NT2/D1 (cell line): ENCODE measurements around the gene MITF.

Experiments used
- DNase-seq: peaks from one replicate; pipeline ENCODE4 v3.0.0-alpha.2; 2011; ENCODE audit warnings: low read depth, low spot score
- H3K27me3 ChIP-seq: 2 replicates; pipeline ENCODE4 v1.6.0; 2011; ENCODE audit warnings: mild to moderate bottlenecking; ENCODE audit not compliant: insufficient read length, insufficient read depth
- H3K36me3 ChIP-seq: 2 replicates; pipeline ENCODE4 v1.6.1; 2011; ENCODE audit warnings: mild to moderate bottlenecking, low read length, mixed read lengths; ENCODE audit not compliant: insufficient read depth, insufficient read length
- H3K4me1 ChIP-seq: 2 replicates; pipeline ENCODE4 v1.5.1; 2011; ENCODE audit not compliant: insufficient read depth, insufficient read length
- H3K4me3 ChIP-seq: 2 replicates; pipeline ENCODE4 v1.5.1; 2011; ENCODE audit warnings: low read depth; ENCODE audit not compliant: insufficient read length
- H3K9ac ChIP-seq: 2 replicates; pipeline ENCODE4 v1.6.0; 2011; ENCODE audit warnings: low read depth; ENCODE audit not compliant: insufficient read length
- H3K9me3 ChIP-seq: 2 replicates; pipeline ENCODE4 v1.5.1; 2011; ENCODE audit warnings: mild to moderate bottlenecking, low read length; ENCODE audit not compliant: insufficient read depth
- SUZ12 ChIP-seq: IDR thresholded peaks from 2 replicates; pipeline ENCODE4 v1.6.1; 2011; ENCODE audit not compliant: insufficient read length, insufficient read depth; ENCODE audit errors: extremely low read depth
- YY1 ChIP-seq: IDR thresholded peaks from 2 replicates; pipeline ENCODE4 v1.6.1; 2011; ENCODE audit not compliant: insufficient read length, insufficient read depth
- ZNF274 ChIP-seq: IDR thresholded peaks from 2 replicates; pipeline ENCODE4 v1.6.1; 2011; ENCODE audit warnings: mild to moderate bottlenecking, low read depth, low read length

Gene MITF

GRCh38 chr3:69725994-69726571 is 13.2 kb upstream of the MITF start:
- no peaks in the 10 kb centered on the region for H3K27me3 ChIP-seq
- H3K9ac ChIP-seq: no peak overlapping the region
- H3K36me3 ChIP-seq: no peaks in the 10 kb centered on the region
- no peaks in the 10 kb centered on the region for H3K9me3 ChIP-seq
- no peak overlapping the region for H3K4me3 ChIP-seq
- TF ChIP-seq YY1 (no peak), ZNF274 (no peak), SUZ12 (no peak)
- H3K4me1 ChIP-seq: no peaks in the 10 kb centered on the region
- no peak for DNase-seq

- H3K9ac ChIP-seq: no peak overlapping the region
- no peaks in the 10 kb centered on the region for H3K4me1 ChIP-seq
- no peaks in the 10 kb centered on the region for H3K9me3 ChIP-seq
- H3K36me3 ChIP-seq: no peaks in the 10 kb centered on the region
- TF ChIP-seq SUZ12: no peak
- TF ChIP-seq ZNF274: no peak
- no peak for TF ChIP-seq YY1
- H3K4me3 ChIP-seq: no peak overlapping the region
- H3K27me3 ChIP-seq: no peaks in the 10 kb centered on the region
- no peak for DNase-seq
Measured at GRCh38 chr3:69729147-69729919, 9.9 kb upstream of the MITF start.

DNA sequence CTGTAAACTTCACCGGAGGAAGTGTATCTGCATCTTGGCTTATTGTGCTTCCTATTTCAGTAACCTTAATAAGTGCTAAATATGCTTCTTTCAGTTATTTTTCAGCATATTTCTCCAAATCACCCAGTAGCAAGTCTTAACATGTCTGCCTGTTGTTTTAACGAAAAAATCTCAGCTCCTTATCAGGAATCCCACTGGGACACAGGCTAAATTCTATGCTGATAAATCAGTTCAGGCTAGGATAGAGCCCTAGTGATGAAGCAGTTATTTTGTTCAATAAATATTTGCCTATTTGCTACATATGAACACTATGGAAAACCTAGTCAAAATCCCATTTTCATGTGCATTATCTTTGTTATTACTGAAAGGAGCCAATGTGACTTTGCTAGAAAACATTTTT is 8.2 kb upstream of the MITF start:
- TF ChIP-seq ZNF274 (no peak), SUZ12 (no peak), YY1 (no peak)

DNA sequence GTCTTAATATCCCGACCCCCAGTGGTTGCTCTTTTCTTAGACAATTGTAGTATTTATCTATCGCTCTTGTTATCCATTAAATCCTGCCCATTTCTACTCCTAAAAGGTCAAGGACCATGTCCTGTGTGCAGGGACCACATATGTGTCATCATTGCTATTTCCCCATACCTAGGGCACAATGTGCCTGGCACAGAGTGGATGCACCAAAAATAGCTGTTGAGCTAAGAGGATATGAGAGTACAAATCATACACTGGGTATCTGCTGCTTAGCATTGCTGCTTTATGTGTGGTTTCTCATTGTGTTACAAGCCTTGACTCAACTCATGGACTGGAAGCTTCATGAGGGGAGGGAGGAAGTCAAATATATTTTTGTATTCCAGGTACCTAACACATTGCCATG is 3.4 kb upstream of the MITF start:
- H3K36me3 ChIP-seq: no peaks in the 10 kb centered on the region
- peaks cover 47% of the 10 kb centered on the region for H3K27me3 ChIP-seq
- H3K9me3 ChIP-seq: no peaks in the 10 kb centered on the region
- no peak overlapping the region for H3K9ac ChIP-seq
- DNase-seq: no peak
- TF ChIP-seq ZNF274: no peak
- TF ChIP-seq YY1: no peak
- no peak for TF ChIP-seq SUZ12
- H3K4me1 ChIP-seq: no peaks in the 10 kb centered on the region
- H3K4me3 ChIP-seq: no peak overlapping the region

More for the DNA sequence above, 8.2 kb upstream of the MITF start:
- Histone ChIP-seq H3K36me3 (no peaks in the 10 kb centered on the region), H3K4me1 (no peaks in the 10 kb centered on the region), H3K27me3 (peaks cover 4% of the 10 kb centered on the region), H3K9ac (no peak overlapping the region), H3K9me3 (no peaks in the 10 kb centered on the region), H3K4me3 (no peak overlapping the region)
- DNase-seq: no peak

DNA sequence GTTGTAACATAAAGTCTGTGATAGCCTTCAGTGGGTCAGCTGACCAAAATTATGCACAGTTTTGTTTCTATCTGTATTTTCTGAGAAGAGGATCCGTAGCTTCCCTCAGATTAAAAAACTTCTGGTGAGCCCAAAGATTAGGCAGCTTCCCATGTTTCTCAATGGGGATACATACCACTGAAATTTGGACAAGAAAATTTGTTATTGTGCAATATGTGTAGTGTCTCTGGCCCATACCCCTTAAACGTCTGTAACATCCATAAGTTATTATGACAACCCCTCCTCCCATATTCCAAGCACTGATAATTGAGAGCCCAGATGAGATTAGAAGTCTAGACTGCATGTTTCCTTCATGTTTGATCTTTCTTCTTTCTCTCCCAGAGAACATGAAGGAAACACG is 1.9 kb upstream of the MITF start:
- Histone ChIP-seq H3K27me3 (peaks cover 61% of the 10 kb centered on the region), H3K4me3 (no peak overlapping the region), H3K9me3 (no peaks in the 10 kb centered on the region), H3K9ac (no peak overlapping the region), H3K4me1 (no peaks in the 10 kb centered on the region), H3K36me3 (no peaks in the 10 kb centered on the region)
- TF ChIP-seq SUZ12 (no peak), YY1 (no peak), ZNF274 (no peak)
- DNase-seq: no peak

DNA sequence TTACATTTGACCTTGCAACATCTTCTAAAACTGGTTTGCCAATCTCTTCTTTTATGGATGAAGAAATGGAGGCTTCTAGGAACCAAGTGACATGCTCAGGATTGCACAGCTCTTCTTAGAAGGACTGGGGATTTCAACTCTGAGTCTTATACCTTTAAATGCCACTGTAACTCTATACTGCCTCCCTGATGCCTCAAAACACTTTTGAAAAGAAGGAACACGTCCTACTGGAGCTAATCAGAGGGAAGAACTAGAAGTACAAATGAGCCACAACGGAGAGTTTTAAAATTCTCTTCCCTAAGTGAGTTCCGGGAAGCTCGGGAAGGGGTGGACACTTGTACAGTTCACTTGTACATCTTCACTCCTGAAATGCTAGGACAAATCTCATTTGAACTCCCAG is 949 bp upstream of the MITF start:
- no peaks in the 10 kb centered on the region for H3K4me1 ChIP-seq
- no peak for DNase-seq
- H3K9me3 ChIP-seq: no peaks in the 10 kb centered on the region
- peak overlapping the region; percentile 55 for H3K4me3 ChIP-seq
- TF ChIP-seq SUZ12 (no peak), ZNF274 (no peak), YY1 (no peak)
- H3K9ac ChIP-seq: peak overlapping the region; percentile 23
- H3K36me3 ChIP-seq: no peaks in the 10 kb centered on the region
- H3K27me3 ChIP-seq: peaks cover 61% of the 10 kb centered on the region

DNA sequence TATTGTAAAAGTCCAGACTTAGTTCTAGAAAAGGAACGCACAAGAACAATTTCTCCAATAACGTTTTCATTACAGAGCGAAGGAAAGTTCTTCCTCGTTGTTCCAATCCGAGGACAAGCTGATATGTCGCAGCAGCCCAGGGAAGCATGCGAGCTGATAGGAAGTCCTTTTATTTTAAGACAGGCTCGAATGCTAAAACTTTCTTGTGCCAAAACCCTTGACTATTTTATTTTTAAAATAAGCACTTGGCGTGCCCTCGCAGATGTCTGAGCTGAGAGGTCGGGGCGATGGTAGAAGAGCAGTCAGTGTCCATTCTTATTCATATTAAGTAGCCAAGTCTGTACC is 433 bp upstream of the MITF start:
- no peaks in the 10 kb centered on the region for H3K4me1 ChIP-seq
- no peak for DNase-seq
- TF ChIP-seq ZNF274 (no peak), SUZ12 (no peak), YY1 (no peak)
- peak overlapping the region; percentile 23 for H3K9ac ChIP-seq
- no peaks in the 10 kb centered on the region for H3K9me3 ChIP-seq
- H3K4me3 ChIP-seq: peak overlapping the region; percentile 55
- peaks cover 61% of the 10 kb centered on the region for H3K27me3 ChIP-seq
- no peaks in the 10 kb centered on the region for H3K36me3 ChIP-seq
